Esophagus squamous epithelium (tissue), 4 donors: ENCODE results near the gene EIPR1.

Experiments
- CTCF ChIP-seq, 6 experiments: fragments of 450-650 bp in 4 of 6; fragments of 200-600 bp in 2 of 6; sonication (generic) in 2 of 6; IDR thresholded peaks; one replicate each; pipeline ENCODE4 v1.5.1; 2016 to 2019; ENCODE audit warnings: antibody characterized with exemption in 6 of 6, mild to moderate bottlenecking in 4 of 6, moderate library complexity in 4 of 6
- POLR2A ChIP-seq, 4 donors: fragments of 450-650 bp; IDR thresholded peaks; one replicate each; pipeline ENCODE4 v1.6.1; 2017; ENCODE audit warnings: antibody characterized with exemption in 4 of 4, mild to moderate bottlenecking in 4 of 4, moderate library complexity in 3 of 4

- TF ChIP-seq CTCF (IDR thresholded peaks at IDR 0.05) (no peak), POLR2A (IDR thresholded peaks at IDR 0.05) (no peak)
Observed at GRCh38 chr2:3280197-3280596, 97.4 kb downstream of the EIPR1 start.
